DND-41 (cell line): ENCODE results near the gene POLK.
"Not testable (repeated sequence)": the region's sequence is repeated elsewhere in the genome, so short reads cannot be mapped to it uniquely, and the experiment has no call there.

Experiments
- CTCF ChIP-seq: IDR thresholded peaks from 2 replicates; pipeline ENCODE4 v1.5.1; 2012; ENCODE audit warnings: borderline replicate concordance, low read length, moderate library complexity, mild to moderate bottlenecking; ENCODE audit not compliant: poor library complexity, severe bottlenecking; ENCODE audit errors: extremely low read depth
- EZH2 ChIP-seq: IDR thresholded peaks from 3 replicates; pipeline ENCODE4 v1.6.1; 2012; ENCODE audit warnings: borderline replicate concordance, low read depth, mild to moderate bottlenecking, moderate library complexity, low read length, inconsistent platforms; ENCODE audit not compliant: severe bottlenecking

DNA sequence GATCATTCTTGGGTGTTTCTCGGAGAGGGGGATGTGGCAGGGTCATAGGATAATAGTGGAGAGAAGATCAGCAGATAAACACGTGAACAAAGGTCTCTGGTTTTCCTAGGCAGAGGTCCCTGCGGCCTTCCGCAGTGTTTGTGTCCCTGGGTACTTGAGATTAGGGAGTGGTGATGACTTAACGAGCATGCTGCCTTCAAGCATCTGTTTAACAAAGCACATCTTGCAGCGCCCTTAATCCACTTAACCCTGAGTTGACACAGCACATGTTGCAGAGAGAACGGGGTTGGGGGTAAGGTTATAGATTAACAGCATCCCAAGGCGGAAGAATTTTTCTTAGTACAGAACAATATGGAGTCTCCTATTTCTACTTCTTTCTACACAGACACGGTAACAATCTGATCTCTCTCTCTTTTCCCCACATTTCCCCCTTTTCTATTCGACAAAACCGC is 99.2 kb downstream of the POLK start:
- not testable (repeated sequence) for TF ChIP-seq CTCF, EZH2
